HFFc6 (cell line): ENCODE data around the gene WDPCP. TPM values are rescaled to one million over a fixed set of nuclear protein-coding genes. Genes with fewer than 3 reads are reported as not detected.

Experiments
- DNase-seq: peaks from one replicate; pipeline ENCODE4 v3.0.0-alpha.2; 2018
- H3K27ac Mint-ChIP-seq: 2 replicates; pipeline ENCODE4 v1.8.0; 2020; ENCODE audit warnings: mild to moderate bottlenecking, mixed read lengths
- H3K27me3 Mint-ChIP-seq: 2 replicates; pipeline ENCODE4 v1.8.0; 2021; ENCODE audit warnings: mild to moderate bottlenecking, moderate library complexity, mixed read lengths; ENCODE audit not compliant: insufficient read depth
- H3K36me3 Mint-ChIP-seq: 2 replicates; pipeline ENCODE4 v1.8.0; 2021; ENCODE audit warnings: low read depth, mixed read lengths
- H3K4me1 Mint-ChIP-seq: 2 replicates; pipeline ENCODE4 v1.8.0; 2020; ENCODE audit warnings: low read depth, mixed read lengths
- H3K4me3 Mint-ChIP-seq: 2 replicates; pipeline ENCODE4 v1.8.0; 2020; ENCODE audit warnings: mild to moderate bottlenecking, moderate library complexity, mixed read lengths
- H3K9me3 Mint-ChIP-seq: 2 replicates; pipeline ENCODE4 v1.8.0; 2020; ENCODE audit warnings: mild to moderate bottlenecking, mixed read lengths
- CTCF ChIP-seq: fragments of 200-600 bp; sonication (generic); IDR thresholded peaks from 2 replicates; pipeline ENCODE4 v1.5.0; 2021; ENCODE audit warnings: antibody characterized with exemption, mild to moderate bottlenecking
- total RNA-seq, 6 experiments: library from RNA; stranded (reverse); fragmentation: NEBNext Ultra II Directional; extraction: Animal tissue kit (Norgen Biotek cat#: 25700); gene quantifications; 2 replicates in 1 of 6; 3 replicates in 5 of 6; pipeline ENCODE4 v1.2.3, GENCODE V29; 2021

WDPCP gene
- total RNA-seq, 6 experiments from 2014 or later = 3.0 to 5.9 (median 4.6) TPM

DNA sequence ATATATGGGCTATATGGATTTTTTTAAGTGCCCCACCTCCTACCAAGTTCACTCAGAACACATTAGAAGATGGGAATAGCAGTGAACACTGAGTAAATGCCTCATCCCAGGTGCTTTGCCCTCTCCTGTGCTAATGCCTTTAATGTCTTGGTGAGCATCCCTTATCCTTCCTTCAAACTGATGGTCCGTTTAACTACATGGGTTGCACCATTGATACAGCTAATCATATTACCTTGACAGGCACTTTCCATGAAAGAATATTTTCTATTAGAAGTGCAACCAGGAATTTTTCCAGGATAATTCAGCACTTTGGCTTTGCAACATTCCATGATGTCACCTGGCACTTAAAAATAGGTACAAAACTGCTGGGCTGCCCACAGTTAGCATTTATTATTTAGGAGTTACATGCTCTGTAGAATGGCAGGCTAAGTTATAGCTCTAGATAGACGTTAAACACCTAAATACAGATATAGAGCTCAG lies 74.0 kb downstream of the WDPCP start:
- Mint-ChIP-seq H3K4me3 (no peak overlapping the region), H3K27me3 (peaks cover 2% of the 10 kb centered on the region), H3K27ac (no peak overlapping the region), H3K4me1 (no peaks in the 10 kb centered on the region), H3K36me3 (peaks cover 15% of the 10 kb centered on the region), H3K9me3 (peaks cover 9% of the 10 kb centered on the region)
- TF ChIP-seq CTCF = no peak
- no peak for DNase-seq

GRCh38 chr2:63506320-63506719 lies 82.0 kb downstream of the WDPCP start:
- Mint-ChIP-seq H3K36me3 (peaks cover 17% of the 10 kb centered on the region), H3K27me3 (peaks cover 3% of the 10 kb centered on the region), H3K27ac (no peak overlapping the region), H3K9me3 (peaks cover 16% of the 10 kb centered on the region), H3K4me3 (no peak overlapping the region), H3K4me1 (no peaks in the 10 kb centered on the region)
- TF ChIP-seq CTCF = no peak
- DNase-seq = no peak

DNA sequence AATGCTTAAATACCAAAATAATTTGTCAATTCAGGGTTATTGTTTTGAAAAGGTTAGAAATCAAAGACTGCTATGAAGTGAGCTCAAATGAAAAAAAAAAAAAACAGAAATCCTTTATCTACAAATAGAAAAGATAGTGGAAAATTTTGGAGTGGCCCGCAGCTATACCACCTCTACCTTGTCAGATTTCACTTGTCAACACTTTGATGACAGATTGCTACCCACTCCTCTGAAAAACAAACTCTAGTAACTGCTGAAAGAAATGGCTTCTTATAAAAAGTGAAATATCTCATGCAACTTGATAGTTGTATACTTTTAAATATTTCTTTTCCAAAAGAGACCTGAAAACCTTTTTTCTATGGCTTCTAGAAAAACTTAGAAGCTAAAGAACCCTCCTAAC lies 84.5 kb downstream of the WDPCP start:
- no peaks in the 10 kb centered on the region for H3K4me1 Mint-ChIP-seq
- no peak for TF ChIP-seq CTCF
- H3K4me3 Mint-ChIP-seq = no peak overlapping the region
- H3K27me3 Mint-ChIP-seq = no peaks in the 10 kb centered on the region; the same call in 1 of the 2 replicates
- H3K27ac Mint-ChIP-seq = no peak overlapping the region
- H3K9me3 Mint-ChIP-seq = peaks cover 5% of the 10 kb centered on the region; the same call in 1 of the 2 replicates
- no peaks in the 10 kb centered on the region; the same call in 1 of the 2 replicates for H3K36me3 Mint-ChIP-seq
- no peak for DNase-seq

- no peak for DNase-seq
- Mint-ChIP-seq H3K4me1 (no peaks in the 10 kb centered on the region), H3K27me3 (no peaks in the 10 kb centered on the region; the same call in 1 of the 2 replicates), H3K36me3 (no peaks in the 10 kb centered on the region), H3K9me3 (no peaks in the 10 kb centered on the region), H3K27ac (no peak overlapping the region), H3K4me3 (no peak overlapping the region)
- TF ChIP-seq CTCF = no peak
Observed at GRCh38 chr2:63500398-63500797, 87.9 kb downstream of the WDPCP start.

- H3K9me3 Mint-ChIP-seq = no peaks in the 10 kb centered on the region
- H3K27ac Mint-ChIP-seq = no peak overlapping the region
- no peak for TF ChIP-seq CTCF
- DNase-seq = no peak
- H3K4me3 Mint-ChIP-seq = no peak overlapping the region
- H3K27me3 Mint-ChIP-seq = no peaks in the 10 kb centered on the region; the same call in 1 of the 2 replicates
- H3K4me1 Mint-ChIP-seq = no peaks in the 10 kb centered on the region
- no peaks in the 10 kb centered on the region for H3K36me3 Mint-ChIP-seq
Observed at GRCh38 chr2:63497576-63497975, 90.7 kb downstream of the WDPCP start.

GRCh38 chr2:63494968-63495367 lies 93.3 kb downstream of the WDPCP start:
- Mint-ChIP-seq H3K4me1 (no peaks in the 10 kb centered on the region), H3K36me3 (no peaks in the 10 kb centered on the region), H3K4me3 (no peak overlapping the region), H3K27ac (no peak overlapping the region), H3K27me3 (no peaks in the 10 kb centered on the region; the same call in none of the 2 replicates), H3K9me3 (no peaks in the 10 kb centered on the region)
- DNase-seq = no peak
- no peak for TF ChIP-seq CTCF
